ENCODE results near the gene SIX2.
A peak's percentile ranks its signal among the peaks of the same experiment; 100 is the strongest.

Gene SIX2

DNA sequence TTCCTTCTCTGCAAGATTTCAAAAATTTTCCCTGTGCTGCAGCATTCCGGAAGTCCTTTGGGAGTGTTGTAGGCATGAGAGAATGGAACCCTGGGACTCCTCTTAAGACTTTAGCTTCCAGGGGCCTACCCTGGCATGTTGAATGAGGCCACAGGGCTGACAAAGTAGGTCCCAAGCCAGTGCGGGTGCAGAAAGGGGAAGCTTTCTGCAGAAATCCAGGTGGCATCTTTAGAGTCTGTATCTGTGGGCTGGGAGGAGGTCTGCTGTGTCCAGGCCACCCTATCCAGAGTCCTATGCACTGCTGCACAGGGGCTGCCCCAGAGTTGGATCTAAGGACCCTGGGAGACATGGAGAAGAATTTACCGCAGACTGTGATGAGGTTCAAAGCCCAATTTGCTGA lies 1.9 kb upstream of the SIX2 start:
- TF ChIP-seq, protein P1, sequence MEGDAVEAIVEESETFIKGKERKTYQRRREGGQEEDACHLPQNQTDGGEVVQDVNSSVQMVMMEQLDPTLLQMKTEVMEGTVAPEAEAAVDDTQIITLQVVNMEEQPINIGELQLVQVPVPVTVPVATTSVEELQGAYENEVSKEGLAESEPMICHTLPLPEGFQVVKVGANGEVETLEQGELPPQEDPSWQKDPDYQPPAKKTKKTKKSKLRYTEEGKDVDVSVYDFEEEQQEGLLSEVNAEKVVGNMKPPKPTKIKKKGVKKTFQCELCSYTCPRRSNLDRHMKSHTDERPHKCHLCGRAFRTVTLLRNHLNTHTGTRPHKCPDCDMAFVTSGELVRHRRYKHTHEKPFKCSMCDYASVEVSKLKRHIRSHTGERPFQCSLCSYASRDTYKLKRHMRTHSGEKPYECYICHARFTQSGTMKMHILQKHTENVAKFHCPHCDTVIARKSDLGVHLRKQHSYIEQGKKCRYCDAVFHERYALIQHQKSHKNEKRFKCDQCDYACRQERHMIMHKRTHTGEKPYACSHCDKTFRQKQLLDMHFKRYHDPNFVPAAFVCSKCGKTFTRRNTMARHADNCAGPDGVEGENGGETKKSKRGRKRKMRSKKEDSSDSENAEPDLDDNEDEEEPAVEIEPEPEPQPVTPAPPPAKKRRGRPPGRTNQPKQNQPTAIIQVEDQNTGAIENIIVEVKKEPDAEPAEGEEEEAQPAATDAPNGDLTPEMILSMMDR (IDR thresholded peaks at IDR 0.05; ENCODE audit: low read depth, low read length): no peak
- DNase-seq (ENCODE audit: extremely low read depth, low read depth): no peak

DNA sequence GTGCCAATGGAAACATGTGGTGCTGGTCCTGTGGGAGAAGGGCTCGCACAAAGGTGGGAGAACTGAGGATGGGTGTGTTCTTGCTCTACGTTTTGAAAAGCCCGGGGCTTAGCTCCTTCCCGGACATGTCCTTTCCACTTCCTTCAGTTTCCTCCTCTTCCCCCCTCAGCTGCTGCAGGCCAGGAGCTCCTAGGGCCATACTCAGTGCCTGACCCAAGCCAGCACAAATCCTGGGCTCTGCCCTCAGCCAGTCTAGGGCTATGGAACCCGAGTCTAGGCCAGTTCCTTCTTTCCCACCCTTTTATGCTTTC lies 1.4 kb upstream of the SIX2 start:
- TF ChIP-seq, protein P1 (IDR thresholded peaks at IDR 0.05; ENCODE audit: low read depth, low read length): no peak
- DNase-seq (ENCODE audit: extremely low read depth, low read depth): no peak

DNA sequence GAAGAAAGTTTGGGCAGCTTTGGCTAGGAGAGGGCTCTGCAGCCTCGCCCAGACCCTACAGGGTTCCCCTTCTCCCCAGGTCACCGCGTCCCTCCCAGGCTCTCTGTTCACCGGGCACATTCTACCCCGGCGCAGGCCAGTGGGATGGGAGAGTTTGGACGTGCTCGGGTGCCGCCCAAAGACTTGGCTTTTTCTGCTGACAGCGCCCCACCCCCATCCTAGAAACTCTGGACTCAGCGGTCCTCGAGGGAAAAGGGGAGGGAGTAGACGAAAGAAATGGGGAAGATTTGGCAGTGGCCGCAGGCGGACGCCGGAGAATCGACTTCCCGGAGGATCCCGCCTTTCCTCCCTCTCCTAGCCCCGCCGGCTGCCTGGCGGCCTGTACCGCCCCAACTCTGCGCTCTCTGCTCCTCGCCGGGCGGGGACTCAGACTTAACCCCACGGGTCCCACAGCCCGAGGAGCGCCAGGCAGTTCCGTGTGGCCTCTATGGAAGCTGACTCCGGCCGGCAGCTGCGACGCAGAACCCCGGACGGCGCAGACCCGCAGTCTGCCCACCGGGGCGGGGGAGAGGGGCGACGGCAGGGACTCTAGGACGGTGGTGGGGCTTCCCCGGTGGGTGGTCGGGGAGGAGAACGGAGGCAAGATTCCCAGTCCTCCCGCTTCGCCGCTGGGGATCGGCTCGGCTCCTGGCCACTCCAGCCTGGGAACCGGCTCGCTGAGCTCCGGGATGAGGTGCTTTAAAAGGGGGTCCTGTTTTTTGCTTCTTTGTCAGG lies 863 bp upstream of the SIX2 start:
- DNase-seq (ENCODE audit: extremely low read depth, low read depth): peak; percentile 78
- TF ChIP-seq, protein P1 (IDR thresholded peaks at IDR 0.05; ENCODE audit: low read depth, low read length): no peak

DNA sequence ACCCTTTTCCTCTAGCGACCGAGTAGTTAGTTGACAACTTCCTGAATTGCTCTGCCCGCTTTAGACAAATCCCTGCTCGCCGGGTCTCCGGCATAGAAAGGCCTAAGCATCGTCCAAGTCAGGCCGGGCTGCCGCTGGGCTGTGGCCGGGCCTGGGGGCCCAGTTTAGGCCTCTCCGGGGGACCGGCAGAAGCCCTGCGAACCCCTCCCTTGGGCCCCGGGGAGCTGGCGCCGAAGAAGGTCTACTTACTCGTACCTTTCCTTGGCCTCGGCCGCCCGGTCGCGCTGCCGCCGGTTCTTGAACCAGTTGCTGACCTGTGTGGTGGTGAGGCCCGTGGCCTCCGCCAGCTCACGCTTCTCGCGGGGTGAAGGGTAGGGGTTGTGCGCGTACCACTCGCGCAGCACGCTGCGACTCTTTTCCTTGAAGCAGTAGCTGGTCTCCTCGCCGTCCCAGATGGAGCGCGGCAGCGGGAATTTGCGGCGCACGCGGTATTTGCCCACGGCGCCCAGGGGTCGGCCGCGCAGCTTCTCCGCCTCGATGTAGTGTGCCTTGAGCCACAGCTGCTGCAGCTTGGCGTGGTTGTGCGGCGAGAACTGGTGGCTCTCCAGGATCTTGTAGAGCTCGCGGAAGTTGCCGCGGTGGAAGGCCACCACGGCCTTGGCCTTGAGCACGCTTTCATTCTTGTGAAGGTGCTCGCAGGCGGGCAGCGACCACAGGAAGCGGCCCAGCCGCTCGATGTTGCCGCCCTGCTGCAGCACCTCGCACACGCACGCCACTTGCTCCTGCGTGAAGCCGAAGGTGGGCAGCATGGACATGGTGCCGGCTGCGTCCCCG lies 739 bp downstream of the SIX2 start:
- TF ChIP-seq, protein P1 (IDR thresholded peaks at IDR 0.05; ENCODE audit: low read depth, low read length): no peak
- no peak for DNase-seq (ENCODE audit: extremely low read depth, low read depth)

DNA sequence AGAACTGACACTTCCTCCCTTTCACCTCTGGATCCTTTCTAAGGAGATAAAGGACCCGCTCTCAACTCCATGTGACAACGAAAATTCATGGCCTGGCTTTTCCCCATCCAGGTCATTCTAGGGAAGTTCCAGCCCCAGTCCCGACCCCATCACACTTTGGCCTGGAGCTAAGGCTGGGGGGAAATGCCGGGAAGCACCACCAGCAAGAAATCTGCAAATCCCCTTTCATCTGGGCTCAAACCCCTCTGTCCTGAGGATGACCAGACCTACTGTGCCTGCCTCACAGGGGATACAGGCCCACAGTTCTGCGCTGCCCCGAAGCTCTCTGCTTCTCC lies 1.3 kb downstream of the SIX2 start:
- TF ChIP-seq, protein P1 (IDR thresholded peaks at IDR 0.05; ENCODE audit: low read depth, low read length): no peak

DNA sequence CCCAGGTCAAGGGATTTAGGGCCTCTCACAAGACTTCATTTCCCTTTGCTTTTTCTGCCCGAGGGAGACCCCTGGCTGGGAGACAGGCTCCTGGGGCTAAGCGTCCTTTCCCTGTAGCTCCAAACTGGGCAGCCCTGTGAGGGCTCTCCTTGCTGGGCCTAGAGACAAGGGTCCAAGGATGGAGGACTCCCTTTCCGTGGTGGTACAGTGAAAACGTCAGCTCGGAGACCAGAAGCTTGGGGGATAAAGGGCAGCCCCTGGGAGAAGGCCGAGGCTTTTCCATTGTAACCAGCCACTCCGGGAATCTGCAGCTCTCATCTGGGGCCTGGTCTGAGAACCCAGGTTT lies 2.3 kb downstream of the SIX2 start:
- TF ChIP-seq, protein P1 (IDR thresholded peaks at IDR 0.05; ENCODE audit: low read depth, low read length): no peak
- DNase-seq (ENCODE audit: extremely low read depth, low read depth): no peak

More for the DNA sequence above, 1.3 kb downstream of the SIX2 start:
- DNase-seq (ENCODE audit: extremely low read depth, low read depth): no peak
